ENCODE data around the gene NUMBL.

Gene NUMBL

GRCh38 chr19:40701758-40702157, 11.3 kb upstream of the NUMBL start:
- Histone ChIP-seq H3K36me3 (ENCODE audit: control insufficient read depth, insufficient read depth, low read length) (peaks cover 60% of the 10 kb centered on the region), H3K9me3 (ENCODE audit: control insufficient read depth, low read length) (no peaks in the 10 kb centered on the region), H3K27ac (ENCODE audit: low read depth, low read length, severe bottlenecking) (no peak overlapping the region), H3K4me3 (ENCODE audit: extremely low read depth, insufficient read depth, low read length, poor library complexity, severe bottlenecking) (no peak overlapping the region), H3K4me1 (ENCODE audit: control insufficient read depth, insufficient read depth, low read length, poor library complexity, severe bottlenecking) (no peaks in the 10 kb centered on the region)
- WGBS, 2 experiments (ENCODE audit: insufficient coverage in 2 of 2), result 98 to 100% methylated on average over 4 to 5 of the region's 6 CpGs

GRCh38 chr19:40700083-40700482, 9.6 kb upstream of the NUMBL start:
- H3K4me3 ChIP-seq (ENCODE audit: extremely low read depth, insufficient read depth, low read length, poor library complexity, severe bottlenecking), result no peak overlapping the region
- H3K27ac ChIP-seq (ENCODE audit: low read depth, low read length, severe bottlenecking), result no peak overlapping the region
- WGBS, 2 experiments (ENCODE audit: insufficient coverage in 2 of 2), result 90 to 100% methylated on average over 4 to 8 of the region's 9 CpGs
- no peaks in the 10 kb centered on the region for H3K4me1 ChIP-seq (ENCODE audit: control insufficient read depth, insufficient read depth, low read length, poor library complexity, severe bottlenecking)
- no peaks in the 10 kb centered on the region for H3K9me3 ChIP-seq (ENCODE audit: control insufficient read depth, low read length)
- H3K36me3 ChIP-seq (ENCODE audit: control insufficient read depth, insufficient read depth, low read length), result peaks cover 62% of the 10 kb centered on the region

- Histone ChIP-seq H3K4me3 (ENCODE audit: extremely low read depth, insufficient read depth, low read length, poor library complexity, severe bottlenecking) (no peak overlapping the region), H3K4me1 (ENCODE audit: control insufficient read depth, insufficient read depth, low read length, poor library complexity, severe bottlenecking) (no peaks in the 10 kb centered on the region), H3K36me3 (ENCODE audit: control insufficient read depth, insufficient read depth, low read length) (peaks cover 63% of the 10 kb centered on the region), H3K27ac (ENCODE audit: low read depth, low read length, severe bottlenecking) (no peak overlapping the region), H3K9me3 (ENCODE audit: control insufficient read depth, low read length) (no peaks in the 10 kb centered on the region)
- WGBS, 2 experiments (ENCODE audit: insufficient coverage in 2 of 2), result 80 to 82% methylated on average over 1 to 5 of the region's 6 CpGs
Observed at GRCh38 chr19:40697007-40697406, 6.6 kb upstream of the NUMBL start.

GRCh38 chr19:40695881-40696280, 5.4 kb upstream of the NUMBL start:
- Histone ChIP-seq H3K4me3 (ENCODE audit: extremely low read depth, insufficient read depth, low read length, poor library complexity, severe bottlenecking) (no peak overlapping the region), H3K27ac (ENCODE audit: low read depth, low read length, severe bottlenecking) (no peak overlapping the region), H3K4me1 (ENCODE audit: control insufficient read depth, insufficient read depth, low read length, poor library complexity, severe bottlenecking) (peaks cover 2% of the 10 kb centered on the region), H3K36me3 (ENCODE audit: control insufficient read depth, insufficient read depth, low read length) (peaks cover 55% of the 10 kb centered on the region), H3K9me3 (ENCODE audit: control insufficient read depth, low read length) (no peaks in the 10 kb centered on the region)
- WGBS, 2 experiments (ENCODE audit: insufficient coverage in 2 of 2), result 92 to 100% methylated on average over 1 to 2 of the region's 5 CpGs

- H3K27ac ChIP-seq (ENCODE audit: low read depth, low read length, severe bottlenecking), result no peak overlapping the region
- no peaks in the 10 kb centered on the region for H3K9me3 ChIP-seq (ENCODE audit: control insufficient read depth, low read length)
- no peak overlapping the region for H3K4me3 ChIP-seq (ENCODE audit: extremely low read depth, insufficient read depth, low read length, poor library complexity, severe bottlenecking)
- peaks cover 3% of the 10 kb centered on the region for H3K4me1 ChIP-seq (ENCODE audit: control insufficient read depth, insufficient read depth, low read length, poor library complexity, severe bottlenecking)
- H3K36me3 ChIP-seq (ENCODE audit: control insufficient read depth, insufficient read depth, low read length), result peaks cover 41% of the 10 kb centered on the region
- WGBS, 2 experiments (ENCODE audit: insufficient coverage in 2 of 2), result 96 to 100% methylated on average over 1 to 2 of the region's 4 CpGs
Observed at GRCh38 chr19:40693896-40694295, 3.4 kb upstream of the NUMBL start.

GRCh38 chr19:40693150-40693788, 2.8 kb upstream of the NUMBL start:
- Histone ChIP-seq H3K4me3 (ENCODE audit: extremely low read depth, insufficient read depth, low read length, poor library complexity, severe bottlenecking) (no peak overlapping the region), H3K27ac (ENCODE audit: low read depth, low read length, severe bottlenecking) (no peak overlapping the region), H3K9me3 (ENCODE audit: control insufficient read depth, low read length) (no peaks in the 10 kb centered on the region), H3K4me1 (ENCODE audit: control insufficient read depth, insufficient read depth, low read length, poor library complexity, severe bottlenecking) (peaks cover 3% of the 10 kb centered on the region), H3K36me3 (ENCODE audit: control insufficient read depth, insufficient read depth, low read length) (peaks cover 36% of the 10 kb centered on the region)
- WGBS, 2 experiments (ENCODE audit: insufficient coverage in 2 of 2), result 90 to 95% methylated on average over 5 to 9 of the region's 11 CpGs

- H3K9me3 ChIP-seq (ENCODE audit: control insufficient read depth, low read length), result no peaks in the 10 kb centered on the region
- 92 to 98% methylated on average over 8 to 10 of the region's 14 CpGs for WGBS, 2 experiments (ENCODE audit: insufficient coverage in 2 of 2)
- peaks cover 36% of the 10 kb centered on the region for H3K36me3 ChIP-seq (ENCODE audit: control insufficient read depth, insufficient read depth, low read length)
- no peak overlapping the region for H3K27ac ChIP-seq (ENCODE audit: low read depth, low read length, severe bottlenecking)
- H3K4me1 ChIP-seq (ENCODE audit: control insufficient read depth, insufficient read depth, low read length, poor library complexity, severe bottlenecking), result peaks cover 3% of the 10 kb centered on the region
- H3K4me3 ChIP-seq (ENCODE audit: extremely low read depth, insufficient read depth, low read length, poor library complexity, severe bottlenecking), result no peak overlapping the region
Observed at GRCh38 chr19:40692212-40692551, 1.7 kb upstream of the NUMBL start.

GRCh38 chr19:40691421-40692211, 1.2 kb upstream of the NUMBL start:
- Histone ChIP-seq H3K27ac (ENCODE audit: low read depth, low read length, severe bottlenecking) (peak overlapping the region; percentile 92), H3K36me3 (ENCODE audit: control insufficient read depth, insufficient read depth, low read length) (peaks cover 33% of the 10 kb centered on the region), H3K4me1 (ENCODE audit: control insufficient read depth, insufficient read depth, low read length, poor library complexity, severe bottlenecking) (peaks cover 3% of the 10 kb centered on the region), H3K9me3 (ENCODE audit: control insufficient read depth, low read length) (no peaks in the 10 kb centered on the region), H3K4me3 (ENCODE audit: extremely low read depth, insufficient read depth, low read length, poor library complexity, severe bottlenecking) (no peak overlapping the region)
- 85 to 87% methylated on average over 17 to 18 of the region's 24 CpGs for WGBS, 2 experiments (ENCODE audit: insufficient coverage in 2 of 2)

- Histone ChIP-seq H3K27ac (ENCODE audit: low read depth, low read length, severe bottlenecking) (peak overlapping the region; percentile 92), H3K36me3 (ENCODE audit: control insufficient read depth, insufficient read depth, low read length) (peaks cover 34% of the 10 kb centered on the region), H3K9me3 (ENCODE audit: control insufficient read depth, low read length) (no peaks in the 10 kb centered on the region), H3K4me1 (ENCODE audit: control insufficient read depth, insufficient read depth, low read length, poor library complexity, severe bottlenecking) (peaks cover 3% of the 10 kb centered on the region), H3K4me3 (ENCODE audit: extremely low read depth, insufficient read depth, low read length, poor library complexity, severe bottlenecking) (peak overlapping the region; percentile 72)
- 2% methylated on average over 16 to 28 of the region's 56 CpGs for WGBS, 2 experiments (ENCODE audit: insufficient coverage in 2 of 2)
Observed at GRCh38 chr19:40690693-40691420, 406 bp upstream of the NUMBL start.

GRCh38 chr19:40689339-40690049, 957 bp downstream of the NUMBL start:
- Histone ChIP-seq H3K36me3 (ENCODE audit: control insufficient read depth, insufficient read depth, low read length) (peaks cover 35% of the 10 kb centered on the region), H3K9me3 (ENCODE audit: control insufficient read depth, low read length) (no peaks in the 10 kb centered on the region), H3K4me3 (ENCODE audit: extremely low read depth, insufficient read depth, low read length, poor library complexity, severe bottlenecking) (peak overlapping the region; percentile 72), H3K27ac (ENCODE audit: low read depth, low read length, severe bottlenecking) (peak overlapping the region; percentile 66), H3K4me1 (ENCODE audit: control insufficient read depth, insufficient read depth, low read length, poor library complexity, severe bottlenecking) (peaks cover 3% of the 10 kb centered on the region)
- WGBS, 2 experiments (ENCODE audit: insufficient coverage in 2 of 2), result 31 to 34% methylated on average over 12 to 15 of the region's 18 CpGs

Data from mesodermal cell (in vitro differentiated cells).